Measurements from ENCODE around the gene ZBTB20. TPM values are rescaled to one million over a fixed set of nuclear protein-coding genes. Genes with fewer than 3 reads are reported as not detected.
A peak's percentile ranks its signal among the peaks of the same experiment; 100 is the strongest.
"Not testable (repeated sequence)": the region's sequence is repeated elsewhere in the genome, so short reads cannot be mapped to it uniquely, and the experiment has no call there.

The ZBTB20 gene
- 32.5 and 34.9 TPM in 2 replicates for total RNA-seq

GRCh38 chr3:115146418-115147328, at the start of gene ZBTB20:
Gene ZBTB20, minus strand, starts transcription at chr3:115147288.
- H3K27me3 ChIP-seq (ENCODE audit: control insufficient read depth, insufficient read depth, low read length) = no peaks in the 10 kb centered on the region
- H3K36me3 ChIP-seq (ENCODE audit: control insufficient read depth, insufficient read depth, low read length) = no peaks in the 10 kb centered on the region
- no peak for TF ChIP-seq CTCF (IDR thresholded peaks at IDR 0.05; ENCODE audit: insufficient read depth, low read length, poor library complexity, severe bottlenecking)
- no peak for DNase-seq (ENCODE audit: low read depth)
- peak within 1 kb of the TSS; percentile 89 for H3K4me3 ChIP-seq (ENCODE audit: low read depth, low read length)

- H3K4me3 ChIP-seq (ENCODE audit: low read depth, low read length) = no peak overlapping the region
- TF ChIP-seq CTCF (IDR thresholded peaks at IDR 0.05; ENCODE audit: insufficient read depth, low read length, poor library complexity, severe bottlenecking) = no peak
- no peaks in the 10 kb centered on the region for H3K27me3 ChIP-seq (ENCODE audit: control insufficient read depth, insufficient read depth, low read length)
- H3K36me3 ChIP-seq (ENCODE audit: control insufficient read depth, insufficient read depth, low read length) = no peaks in the 10 kb centered on the region
- no peak for DNase-seq (ENCODE audit: low read depth)
Measured at GRCh38 chr3:115194476-115194875, 47.4 kb upstream of the ZBTB20 start.

GRCh38 chr3:115190747-115191146, 43.7 kb upstream of the ZBTB20 start:
- no peaks in the 10 kb centered on the region for H3K36me3 ChIP-seq (ENCODE audit: control insufficient read depth, insufficient read depth, low read length)
- no peak for DNase-seq (ENCODE audit: low read depth)
- H3K27me3 ChIP-seq (ENCODE audit: control insufficient read depth, insufficient read depth, low read length) = no peaks in the 10 kb centered on the region
- no peak overlapping the region for H3K4me3 ChIP-seq (ENCODE audit: low read depth, low read length)
- TF ChIP-seq CTCF (IDR thresholded peaks at IDR 0.05; ENCODE audit: insufficient read depth, low read length, poor library complexity, severe bottlenecking) = no peak

- no peak for TF ChIP-seq CTCF (IDR thresholded peaks at IDR 0.05; ENCODE audit: insufficient read depth, low read length, poor library complexity, severe bottlenecking)
- no peaks in the 10 kb centered on the region for H3K27me3 ChIP-seq (ENCODE audit: control insufficient read depth, insufficient read depth, low read length)
- H3K36me3 ChIP-seq (ENCODE audit: control insufficient read depth, insufficient read depth, low read length) = no peaks in the 10 kb centered on the region
- no peak for DNase-seq (ENCODE audit: low read depth)
- no peak overlapping the region for H3K4me3 ChIP-seq (ENCODE audit: low read depth, low read length)
Measured at GRCh38 chr3:115187149-115187757, 40.2 kb upstream of the ZBTB20 start.

GRCh38 chr3:115186351-115187148, 39.5 kb upstream of the ZBTB20 start:
- no peak overlapping the region for H3K4me3 ChIP-seq (ENCODE audit: low read depth, low read length)
- no peaks in the 10 kb centered on the region for H3K36me3 ChIP-seq (ENCODE audit: control insufficient read depth, insufficient read depth, low read length)
- no peak for TF ChIP-seq CTCF (IDR thresholded peaks at IDR 0.05; ENCODE audit: insufficient read depth, low read length, poor library complexity, severe bottlenecking)
- no peak for DNase-seq (ENCODE audit: low read depth)
- H3K27me3 ChIP-seq (ENCODE audit: control insufficient read depth, insufficient read depth, low read length) = no peaks in the 10 kb centered on the region

GRCh38 chr3:115184859-115185572, 37.9 kb upstream of the ZBTB20 start:
- not testable (repeated sequence) for H3K4me3 ChIP-seq (ENCODE audit: low read depth, low read length); H3K36me3 ChIP-seq (ENCODE audit: control insufficient read depth, insufficient read depth, low read length); H3K27me3 ChIP-seq (ENCODE audit: control insufficient read depth, insufficient read depth, low read length); DNase-seq (ENCODE audit: low read depth)

- not testable (repeated sequence) for DNase-seq (ENCODE audit: low read depth); H3K27me3 ChIP-seq (ENCODE audit: control insufficient read depth, insufficient read depth, low read length); H3K36me3 ChIP-seq (ENCODE audit: control insufficient read depth, insufficient read depth, low read length); H3K4me3 ChIP-seq (ENCODE audit: low read depth, low read length)
Measured at GRCh38 chr3:115178930-115179329, 31.8 kb upstream of the ZBTB20 start.
